IPS-18c (cell line): ENCODE measurements around the gene DCC.
"Not testable (repeated sequence)": the region's sequence is repeated elsewhere in the genome, so short reads cannot be mapped to it uniquely, and the experiment has no call there.

Experiments used
- H3K4me3 ChIP-seq: 2 replicates; pipeline ENCODE4 v1.7.0; 2013; ENCODE audit warnings: low read depth, mild to moderate bottlenecking, low read length, moderate library complexity; ENCODE audit not compliant: insufficient read depth
- H3K9me3 ChIP-seq: one replicate; pipeline ENCODE4 v1.6.1; 2013; ENCODE audit warnings: mild to moderate bottlenecking, low read length, moderate library complexity; ENCODE audit not compliant: control insufficient read depth, insufficient read depth

DCC gene

GRCh38 chr18:53426666-53427184 lies 1086.7 kb downstream of the DCC start:
- Histone ChIP-seq H3K9me3 (no peaks in the 10 kb centered on the region), H3K4me3 (no peak overlapping the region)

GRCh38 chr18:53441761-53442414 lies 1101.9 kb downstream of the DCC start:
- Histone ChIP-seq H3K9me3 (no peaks in the 10 kb centered on the region), H3K4me3 (no peak overlapping the region)

GRCh38 chr18:53442415-53442783 lies 1102.4 kb downstream of the DCC start:
- H3K9me3 ChIP-seq = no peaks in the 10 kb centered on the region
- H3K4me3 ChIP-seq = no peak overlapping the region

- Histone ChIP-seq H3K9me3 (no peaks in the 10 kb centered on the region), H3K4me3 (no peak overlapping the region)
Observed at GRCh38 chr18:53443336-53443735, 1103.3 kb downstream of the DCC start.

GRCh38 chr18:53443831-53444230 lies 1103.8 kb downstream of the DCC start:
- H3K9me3 ChIP-seq = no peaks in the 10 kb centered on the region
- H3K4me3 ChIP-seq = no peak overlapping the region

- H3K9me3 ChIP-seq = no peaks in the 10 kb centered on the region
Observed at GRCh38 chr18:53451902-53452301, 1111.9 kb downstream of the DCC start.

GRCh38 chr18:53457068-53457467 lies 1117.1 kb downstream of the DCC start:
- no peaks in the 10 kb centered on the region for H3K9me3 ChIP-seq
- H3K4me3 ChIP-seq = no peak overlapping the region

More at GRCh38 chr18:53451902-53452301, 1111.9 kb downstream of the DCC start:
- H3K4me3 ChIP-seq = no peak overlapping the region

- Histone ChIP-seq H3K9me3 (no peaks in the 10 kb centered on the region), H3K4me3 (no peak overlapping the region)
Observed at GRCh38 chr18:53458268-53458667, 1118.3 kb downstream of the DCC start.

- Histone ChIP-seq H3K4me3 (no peak overlapping the region), H3K9me3 (no peaks in the 10 kb centered on the region)
Observed at GRCh38 chr18:53458944-53459580, 1119.1 kb downstream of the DCC start.

GRCh38 chr18:53467756-53468155 lies 1127.8 kb downstream of the DCC start:
- H3K4me3 ChIP-seq = no peak overlapping the region
- no peaks in the 10 kb centered on the region for H3K9me3 ChIP-seq

GRCh38 chr18:53468173-53468572 lies 1128.2 kb downstream of the DCC start:
- H3K9me3 ChIP-seq, H3K4me3 ChIP-seq: not testable (repeated sequence)

- no peaks in the 10 kb centered on the region for H3K9me3 ChIP-seq
- no peak overlapping the region for H3K4me3 ChIP-seq
Observed at GRCh38 chr18:53472546-53472945, 1132.5 kb downstream of the DCC start.

- Histone ChIP-seq H3K4me3 (no peak overlapping the region), H3K9me3 (no peaks in the 10 kb centered on the region)
Observed at GRCh38 chr18:53478155-53478554, 1138.2 kb downstream of the DCC start.

GRCh38 chr18:53486296-53486695 lies 1146.3 kb downstream of the DCC start:
- no peak overlapping the region for H3K4me3 ChIP-seq
- H3K9me3 ChIP-seq = no peaks in the 10 kb centered on the region

GRCh38 chr18:53489266-53489665 lies 1149.3 kb downstream of the DCC start:
- H3K4me3 ChIP-seq = no peak overlapping the region
- no peaks in the 10 kb centered on the region for H3K9me3 ChIP-seq

- Histone ChIP-seq H3K9me3 (no peaks in the 10 kb centered on the region), H3K4me3 (no peak overlapping the region)
Observed at GRCh38 chr18:53490019-53490418, 1150.0 kb downstream of the DCC start.

- Histone ChIP-seq H3K4me3 (no peak overlapping the region), H3K9me3 (no peaks in the 10 kb centered on the region)
Observed at GRCh38 chr18:53496028-53496427, 1156.0 kb downstream of the DCC start.

- H3K4me3 ChIP-seq = no peak overlapping the region
- H3K9me3 ChIP-seq = no peaks in the 10 kb centered on the region
Observed at GRCh38 chr18:53503914-53504441, 1164.0 kb downstream of the DCC start.
